ENCODE results near the gene PDP2. TPM values are rescaled to one million over a fixed set of nuclear protein-coding genes. Genes with fewer than 3 reads are reported as not detected.

The PDP2 gene
- total and polyA plus RNA-seq, 12 donors: 1.3 to 27.8 (median 13.0) TPM

DNA sequence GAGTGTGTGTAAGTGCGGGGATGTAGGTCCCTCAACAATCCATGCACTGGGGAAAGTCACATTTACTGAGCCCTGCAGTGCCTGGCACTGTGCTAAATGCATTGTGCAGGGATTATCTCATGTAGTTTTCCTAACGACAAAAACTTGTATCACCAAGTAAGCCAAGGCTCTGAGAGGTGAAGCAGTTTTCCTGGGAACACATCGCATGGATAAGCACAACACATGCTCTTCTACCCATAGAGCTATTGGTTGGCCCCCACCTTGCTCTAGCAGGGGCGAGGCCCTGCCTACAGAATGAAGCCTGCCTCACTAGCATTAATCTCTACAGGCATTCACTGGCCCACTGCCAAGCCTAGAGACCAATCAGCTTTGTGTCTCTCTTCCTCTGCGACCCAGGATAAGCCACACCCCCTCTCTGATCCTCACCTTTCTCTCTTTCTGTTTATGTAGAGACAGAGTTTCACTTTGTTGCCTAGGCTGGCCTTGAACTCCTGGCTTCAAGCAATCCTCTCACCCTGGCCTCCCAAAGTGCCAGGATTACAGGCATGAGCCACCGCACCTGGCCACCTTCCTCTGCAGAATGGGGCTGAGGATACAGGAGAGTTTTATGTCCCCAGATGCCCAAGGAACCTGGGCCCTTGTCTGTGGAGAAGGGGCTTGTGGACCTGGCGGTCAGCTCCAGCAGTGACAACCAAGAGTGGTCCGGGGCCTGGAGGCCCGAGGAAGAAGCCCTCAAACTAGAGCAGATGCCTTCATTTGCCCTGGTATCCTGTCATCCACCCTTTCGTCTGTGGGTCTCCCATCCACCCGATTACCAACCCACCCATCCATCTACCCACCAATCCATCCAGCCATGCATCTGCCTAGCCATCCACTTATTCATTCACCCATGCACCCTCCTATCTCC lies 25.6 kb downstream of the PDP2 start:
- Histone ChIP-seq H3K27me3 (no peaks in the 10 kb centered on the region), H3K4me3 (no peak overlapping the region), H3K4me1 (replicated peaks in 1 of 2) (peaks cover 0 to 10% of the 10 kb centered on the region in 2 donors), H3K27ac (no peak overlapping the region), H3K36me3 (replicated peaks in 1 of 2) (no peaks in the 10 kb centered on the region), H3K9me3 (replicated peaks in 1 of 3) (no peaks in the 10 kb centered on the region)
- peak in 5 of 7 donors; percentile 66 to 78 (median 74) for DNase-seq
- WGBS, 4 donors: 72 to 84% (median 78%) methylated on average over 10 to 11 of the region's 11 CpGs
- TF ChIP-seq, protein P1, sequence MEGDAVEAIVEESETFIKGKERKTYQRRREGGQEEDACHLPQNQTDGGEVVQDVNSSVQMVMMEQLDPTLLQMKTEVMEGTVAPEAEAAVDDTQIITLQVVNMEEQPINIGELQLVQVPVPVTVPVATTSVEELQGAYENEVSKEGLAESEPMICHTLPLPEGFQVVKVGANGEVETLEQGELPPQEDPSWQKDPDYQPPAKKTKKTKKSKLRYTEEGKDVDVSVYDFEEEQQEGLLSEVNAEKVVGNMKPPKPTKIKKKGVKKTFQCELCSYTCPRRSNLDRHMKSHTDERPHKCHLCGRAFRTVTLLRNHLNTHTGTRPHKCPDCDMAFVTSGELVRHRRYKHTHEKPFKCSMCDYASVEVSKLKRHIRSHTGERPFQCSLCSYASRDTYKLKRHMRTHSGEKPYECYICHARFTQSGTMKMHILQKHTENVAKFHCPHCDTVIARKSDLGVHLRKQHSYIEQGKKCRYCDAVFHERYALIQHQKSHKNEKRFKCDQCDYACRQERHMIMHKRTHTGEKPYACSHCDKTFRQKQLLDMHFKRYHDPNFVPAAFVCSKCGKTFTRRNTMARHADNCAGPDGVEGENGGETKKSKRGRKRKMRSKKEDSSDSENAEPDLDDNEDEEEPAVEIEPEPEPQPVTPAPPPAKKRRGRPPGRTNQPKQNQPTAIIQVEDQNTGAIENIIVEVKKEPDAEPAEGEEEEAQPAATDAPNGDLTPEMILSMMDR (IDR thresholded peaks at IDR 0.05): no peak
- TF ChIP-seq POLR2A (IDR thresholded peaks at IDR 0.05): no peak
- intact Hi-C loops (cut with DNase I): no loop called here

- H3K27me3 ChIP-seq: no peaks in the 10 kb centered on the region
- 74 to 83% (median 82%) methylated on average over 2 to 7 of the region's 7 CpGs for WGBS, 4 donors
- H3K36me3 ChIP-seq (replicated peaks in 1 of 2): no peaks in the 10 kb centered on the region
- no peaks in the 10 kb centered on the region for H3K9me3 ChIP-seq (replicated peaks in 1 of 3)
- TF ChIP-seq, protein P1 (IDR thresholded peaks at IDR 0.05): no peak
- TF ChIP-seq POLR2A (IDR thresholded peaks at IDR 0.05): no peak
- peaks cover 0 to 10% of the 10 kb centered on the region in 2 donors for H3K4me1 ChIP-seq (replicated peaks in 1 of 2)
- intact Hi-C loops (cut with DNase I): no loop called here
- no peak overlapping the region for H3K4me3 ChIP-seq
- H3K27ac ChIP-seq: no peak overlapping the region
- DNase-seq: no peak
Measured at GRCh38 chr16:66906916-66907836, 26.9 kb downstream of the PDP2 start.

DNA sequence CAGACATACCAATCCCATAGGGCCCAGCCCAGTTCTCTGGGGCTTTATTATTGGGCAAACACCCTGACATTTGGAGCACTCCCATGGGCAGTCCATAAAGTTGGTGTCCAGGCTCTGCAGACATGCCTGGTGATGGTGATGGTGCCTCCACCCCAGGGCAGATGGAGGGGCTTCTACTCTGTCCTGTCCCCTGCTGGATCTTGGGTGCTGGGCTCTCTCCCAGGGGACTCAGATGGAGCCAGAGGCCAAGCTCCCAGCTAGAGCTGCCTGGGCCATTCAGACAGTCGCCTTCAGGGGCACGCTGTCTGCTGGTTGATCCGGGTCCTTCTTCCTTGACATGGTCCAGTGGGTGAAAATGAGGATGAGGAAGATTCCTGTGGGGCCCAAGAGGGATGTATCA lies 27.8 kb downstream of the PDP2 start:
- intact Hi-C loops (cut with DNase I): no loop called here
- H3K9me3 ChIP-seq (replicated peaks in 1 of 3): no peaks in the 10 kb centered on the region
- TF ChIP-seq, protein P1 (IDR thresholded peaks at IDR 0.05): no peak
- no peak for TF ChIP-seq POLR2A (IDR thresholded peaks at IDR 0.05)
- no peak overlapping the region for H3K4me3 ChIP-seq
- WGBS, 4 donors: 89 to 100% (median 94%) methylated on average over 3 of the region's 3 CpGs
- DNase-seq: no peak
- no peaks in the 10 kb centered on the region for H3K27me3 ChIP-seq
- peaks cover 0 to 10% of the 10 kb centered on the region in 2 donors for H3K4me1 ChIP-seq (replicated peaks in 1 of 2)
- H3K36me3 ChIP-seq (replicated peaks in 1 of 2): no peaks in the 10 kb centered on the region
- H3K27ac ChIP-seq: no peak overlapping the region

Data from adrenal gland (tissue), 12 donors.